ENCODE data around the gene NLE1.
"Not testable (repeated sequence)": the region's sequence is repeated elsewhere in the genome, so short reads cannot be mapped to it uniquely, and the experiment has no call there.

Gene NLE1

DNA sequence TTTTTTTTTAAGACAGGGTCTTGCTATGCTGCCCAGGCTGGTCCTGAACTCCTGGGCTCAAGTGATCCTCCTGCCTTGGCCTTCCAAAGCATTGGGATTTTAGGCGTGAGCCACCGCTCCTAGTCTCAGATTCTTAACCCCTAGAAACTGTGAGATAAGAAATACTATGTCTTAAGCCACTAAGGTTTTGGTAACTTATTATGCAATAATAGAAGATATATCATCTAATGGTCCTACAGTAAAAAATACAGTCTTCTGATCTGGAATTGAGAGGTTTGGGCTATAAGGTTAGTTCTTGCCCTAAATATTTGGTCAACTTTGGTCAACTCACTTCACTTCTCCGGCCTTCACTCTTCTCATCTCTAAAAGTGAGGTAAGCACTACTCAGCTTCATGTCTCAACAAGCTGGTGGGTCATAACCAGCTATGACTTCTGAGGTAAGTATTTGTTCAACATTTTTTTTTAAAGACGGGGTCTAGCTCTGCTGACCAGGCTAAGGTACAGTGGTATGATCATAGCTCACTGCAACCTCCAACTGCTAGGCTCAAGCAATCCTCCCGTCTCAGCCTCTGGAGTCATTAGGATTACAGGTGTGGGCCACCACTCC, 37.2 kb downstream of the NLE1 start:
- peak overlapping the region; percentile 87 for H3K27ac Mint-ChIP-seq (ENCODE audit: low read depth)
- H3K27me3 Mint-ChIP-seq: no peaks in the 10 kb centered on the region
- no peak for ATAC-seq (replicated peaks; ENCODE audit: extremely low read depth, poor library complexity, severe bottlenecking)
- no peak for DNase-seq (ENCODE audit: low spot score in 2 of 2)
- no peaks in the 10 kb centered on the region for H3K4me1 Mint-ChIP-seq
- peaks cover 11% of the 10 kb centered on the region for H3K36me3 Mint-ChIP-seq (ENCODE audit: insufficient read depth)
- H3K4me3 Mint-ChIP-seq: no peak overlapping the region
- H3K9me3 Mint-ChIP-seq: no peaks in the 10 kb centered on the region

DNA sequence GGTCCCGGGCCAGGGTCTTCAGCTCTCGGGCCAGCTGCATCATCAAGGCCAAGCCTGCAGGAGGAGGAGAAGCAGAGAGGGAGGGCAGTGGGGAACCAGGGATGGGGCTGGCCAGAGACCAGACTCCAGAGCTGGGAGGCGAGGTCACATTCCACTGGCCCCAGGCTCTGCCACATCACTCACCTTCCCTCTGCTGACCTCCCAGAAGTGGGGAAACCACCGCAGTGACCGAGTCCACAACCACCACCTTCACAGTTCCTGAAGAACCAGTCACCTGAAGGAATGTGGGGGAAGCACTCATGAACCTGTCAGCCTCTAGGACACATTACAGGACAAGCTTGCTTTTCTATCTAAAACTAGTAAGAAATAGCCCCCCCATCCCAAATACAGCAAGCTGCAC, 38.8 kb downstream of the NLE1 start:
- H3K9me3 Mint-ChIP-seq: no peaks in the 10 kb centered on the region
- H3K4me3 Mint-ChIP-seq: no peak overlapping the region
- H3K4me1 Mint-ChIP-seq: no peaks in the 10 kb centered on the region
- DNase-seq (ENCODE audit: low spot score in 2 of 2): no peak
- no peaks in the 10 kb centered on the region for H3K27me3 Mint-ChIP-seq
- H3K36me3 Mint-ChIP-seq (ENCODE audit: insufficient read depth): peaks cover 13% of the 10 kb centered on the region
- ATAC-seq (replicated peaks; ENCODE audit: extremely low read depth, poor library complexity, severe bottlenecking): no peak
- no peak overlapping the region for H3K27ac Mint-ChIP-seq (ENCODE audit: low read depth)

DNA sequence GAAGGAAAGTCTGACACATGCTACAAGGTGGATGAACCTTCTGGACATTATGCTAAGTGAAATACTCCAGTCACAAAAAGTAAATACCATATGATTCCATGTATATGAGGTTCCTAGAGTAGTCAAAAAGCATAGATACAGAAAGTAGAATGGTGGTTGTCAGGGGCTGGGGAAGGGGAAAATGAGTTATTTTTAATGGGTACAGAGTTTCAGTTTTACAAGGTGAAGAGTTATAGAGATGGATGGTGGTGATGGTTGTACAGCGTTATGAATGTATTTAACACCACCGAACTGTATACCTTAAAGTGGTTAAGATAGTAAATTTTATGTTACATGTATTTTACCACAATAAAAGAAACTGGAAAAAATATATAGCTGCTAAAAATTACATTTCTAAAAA, 40.4 kb downstream of the NLE1 start:
- H3K36me3 Mint-ChIP-seq (ENCODE audit: insufficient read depth): peaks cover 11% of the 10 kb centered on the region
- ATAC-seq (replicated peaks; ENCODE audit: extremely low read depth, poor library complexity, severe bottlenecking) (no peak), DNase-seq (ENCODE audit: low spot score in 2 of 2) (no peak)
- peak overlapping the region; percentile 41 for H3K27ac Mint-ChIP-seq (ENCODE audit: low read depth)
- peaks cover 1% of the 10 kb centered on the region for H3K4me1 Mint-ChIP-seq
- no peaks in the 10 kb centered on the region for H3K27me3 Mint-ChIP-seq
- no peaks in the 10 kb centered on the region for H3K9me3 Mint-ChIP-seq
- H3K4me3 Mint-ChIP-seq: no peak overlapping the region

DNA sequence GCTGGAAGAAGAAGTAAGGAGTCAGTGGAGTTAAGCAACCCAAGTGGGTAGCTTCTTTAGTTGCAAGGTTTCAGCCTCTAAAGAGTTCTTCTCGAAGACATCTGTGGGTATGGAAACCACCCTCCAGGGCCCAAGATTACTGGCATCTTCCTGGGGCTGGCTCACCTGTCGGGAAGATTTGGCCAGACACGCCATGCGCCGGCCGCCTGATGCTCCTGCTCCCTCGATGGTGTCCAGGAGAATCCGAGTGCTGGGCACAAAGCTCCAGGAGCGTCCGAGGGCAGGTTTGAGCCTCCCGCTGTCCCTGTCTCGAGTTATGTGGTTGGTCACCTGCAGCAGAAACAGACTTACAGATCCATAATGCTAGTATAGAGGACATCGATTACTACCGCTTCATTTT, 41.1 kb downstream of the NLE1 start:
- Mint-ChIP-seq H3K36me3 (ENCODE audit: insufficient read depth) (peaks cover 11% of the 10 kb centered on the region), H3K9me3 (no peaks in the 10 kb centered on the region), H3K27ac (ENCODE audit: low read depth) (peak overlapping the region; percentile 41), H3K4me1 (peaks cover 7% of the 10 kb centered on the region), H3K27me3 (no peaks in the 10 kb centered on the region), H3K4me3 (no peak overlapping the region)
- DNase-seq (ENCODE audit: low spot score in 2 of 2): no peak
- no peak for ATAC-seq (replicated peaks; ENCODE audit: extremely low read depth, poor library complexity, severe bottlenecking)

DNA sequence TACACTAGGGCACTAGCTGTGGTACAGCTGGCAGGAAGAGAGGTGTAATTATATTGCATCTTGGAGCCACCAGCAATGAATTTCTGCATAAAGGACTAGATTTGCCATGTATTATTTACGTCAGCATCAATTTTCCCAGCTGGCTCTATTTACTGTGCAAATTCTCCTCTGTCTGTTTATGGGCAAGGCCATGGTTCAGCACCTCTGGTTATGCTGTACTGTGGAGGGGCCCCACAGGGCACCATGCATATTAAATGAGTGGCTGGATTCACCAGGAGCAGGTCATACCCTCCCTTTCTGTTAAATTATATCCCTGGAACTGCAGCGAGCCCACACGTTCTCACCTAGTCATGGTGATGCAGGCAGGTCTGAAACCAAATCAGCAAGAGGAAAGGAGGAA, 42.2 kb downstream of the NLE1 start:
- Mint-ChIP-seq H3K36me3 (ENCODE audit: insufficient read depth) (peaks cover 11% of the 10 kb centered on the region), H3K4me3 (no peak overlapping the region), H3K4me1 (peaks cover 7% of the 10 kb centered on the region), H3K27ac (ENCODE audit: low read depth) (no peak overlapping the region), H3K27me3 (no peaks in the 10 kb centered on the region), H3K9me3 (no peaks in the 10 kb centered on the region)
- ATAC-seq (replicated peaks; ENCODE audit: extremely low read depth, poor library complexity, severe bottlenecking) (no peak), DNase-seq (ENCODE audit: low spot score in 2 of 2) (no peak)

DNA sequence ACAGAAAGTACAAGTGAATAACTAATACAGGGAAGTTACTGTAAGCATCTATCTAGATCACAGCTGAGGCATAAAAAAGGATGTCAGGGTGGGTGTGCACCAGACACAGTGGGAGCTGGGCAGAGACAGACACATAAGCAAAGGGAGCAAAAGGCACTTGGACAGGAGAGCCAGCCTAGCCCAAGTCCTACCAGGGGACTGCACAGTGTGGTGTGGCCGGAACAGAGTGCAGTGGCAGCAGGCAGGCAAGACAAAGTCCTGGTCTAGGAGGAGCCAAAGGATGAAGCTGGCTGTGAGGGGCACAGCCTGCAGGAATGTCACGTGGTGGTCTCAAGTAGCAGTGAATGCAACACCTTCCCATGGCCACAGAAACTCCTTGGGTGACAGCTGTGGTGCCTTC, 44.3 kb downstream of the NLE1 start:
- Mint-ChIP-seq H3K4me1 (peaks cover 7% of the 10 kb centered on the region), H3K27me3 (no peaks in the 10 kb centered on the region), H3K36me3 (ENCODE audit: insufficient read depth) (peaks cover 6% of the 10 kb centered on the region), H3K9me3 (no peaks in the 10 kb centered on the region), H3K27ac (ENCODE audit: low read depth) (no peak overlapping the region), H3K4me3 (no peak overlapping the region)
- ATAC-seq (replicated peaks; ENCODE audit: extremely low read depth, poor library complexity, severe bottlenecking): no peak
- no peak for DNase-seq (ENCODE audit: low spot score in 2 of 2)

DNA sequence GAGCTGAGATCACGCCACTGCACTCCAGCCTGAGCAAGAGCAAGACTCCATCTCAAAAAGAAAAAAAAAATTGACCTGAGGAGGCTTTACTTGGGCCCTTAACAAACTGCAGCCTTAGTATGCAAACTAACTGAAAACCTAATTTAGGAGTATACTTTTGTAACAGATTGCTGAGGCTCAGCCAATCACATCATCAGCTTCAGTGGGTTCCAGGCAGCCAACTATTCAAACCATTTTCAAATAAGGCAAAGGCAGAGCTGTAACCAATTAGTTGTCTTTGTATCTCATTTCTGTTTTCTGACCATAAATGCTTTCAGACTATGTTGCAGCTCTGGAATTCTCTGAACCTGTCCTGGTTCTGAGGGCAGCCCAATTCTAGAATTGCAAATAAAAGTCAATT, 46.4 kb downstream of the NLE1 start:
- H3K4me1 Mint-ChIP-seq: peaks cover 7% of the 10 kb centered on the region
- DNase-seq (ENCODE audit: low spot score in 2 of 2) (no peak), ATAC-seq (replicated peaks; ENCODE audit: extremely low read depth, poor library complexity, severe bottlenecking) (no peak)
- no peak overlapping the region for H3K4me3 Mint-ChIP-seq
- no peaks in the 10 kb centered on the region for H3K27me3 Mint-ChIP-seq
- no peak overlapping the region for H3K27ac Mint-ChIP-seq (ENCODE audit: low read depth)
- no peaks in the 10 kb centered on the region for H3K9me3 Mint-ChIP-seq
- peaks cover 8% of the 10 kb centered on the region for H3K36me3 Mint-ChIP-seq (ENCODE audit: insufficient read depth)

DNA sequence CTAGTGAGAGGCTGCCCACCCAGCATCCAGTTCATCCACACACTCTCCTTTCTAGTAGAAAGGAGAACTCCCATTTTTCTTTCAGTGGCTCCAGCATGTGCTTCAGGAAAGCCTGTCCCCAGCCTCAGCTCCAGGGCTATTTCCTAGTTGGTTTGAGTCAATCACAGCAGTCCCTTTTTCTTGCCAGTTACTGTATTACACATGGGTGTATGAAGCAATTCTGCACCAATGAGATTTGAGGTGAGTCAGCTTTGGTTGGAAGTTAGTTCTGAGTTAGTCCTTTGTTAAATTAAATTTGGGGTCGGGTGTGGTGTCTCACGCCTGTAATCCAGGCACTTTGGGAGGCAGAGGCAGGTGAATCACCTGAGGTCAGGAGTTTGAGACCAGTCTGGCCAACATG, 47.2 kb downstream of the NLE1 start:
- Mint-ChIP-seq H3K36me3 (ENCODE audit: insufficient read depth) (peaks cover 6% of the 10 kb centered on the region), H3K27ac (ENCODE audit: low read depth) (no peak overlapping the region), H3K9me3 (no peaks in the 10 kb centered on the region), H3K4me1 (peaks cover 7% of the 10 kb centered on the region), H3K4me3 (no peak overlapping the region), H3K27me3 (no peaks in the 10 kb centered on the region)
- no peak for ATAC-seq (replicated peaks; ENCODE audit: extremely low read depth, poor library complexity, severe bottlenecking)
- no peak for DNase-seq (ENCODE audit: low spot score in 2 of 2)

DNA sequence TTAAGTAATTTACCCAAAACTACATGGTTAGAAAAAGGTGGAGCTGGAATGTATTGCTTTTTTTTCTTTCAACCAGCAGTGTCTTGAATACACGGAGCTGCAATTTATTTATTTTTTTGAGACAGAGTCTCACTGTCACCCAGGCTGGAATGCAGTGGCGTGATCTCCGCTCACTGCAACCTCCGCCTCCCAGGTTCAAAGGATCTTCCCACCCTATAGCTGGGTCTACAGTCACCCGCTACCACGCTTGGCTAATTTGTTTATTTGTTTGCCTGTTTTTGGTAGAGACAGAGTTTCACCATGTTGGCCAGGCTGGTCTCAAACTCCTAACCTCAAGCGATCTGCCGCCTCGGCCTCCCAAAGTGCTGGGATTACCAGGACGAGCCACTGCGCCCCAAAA, 51.4 kb downstream of the NLE1 start:
- peaks cover 31% of the 10 kb centered on the region for H3K4me1 Mint-ChIP-seq
- not testable (repeated sequence) for ATAC-seq (replicated peaks; ENCODE audit: extremely low read depth, poor library complexity, severe bottlenecking)
- H3K4me3 Mint-ChIP-seq: peak overlapping the region; percentile 95

DNA sequence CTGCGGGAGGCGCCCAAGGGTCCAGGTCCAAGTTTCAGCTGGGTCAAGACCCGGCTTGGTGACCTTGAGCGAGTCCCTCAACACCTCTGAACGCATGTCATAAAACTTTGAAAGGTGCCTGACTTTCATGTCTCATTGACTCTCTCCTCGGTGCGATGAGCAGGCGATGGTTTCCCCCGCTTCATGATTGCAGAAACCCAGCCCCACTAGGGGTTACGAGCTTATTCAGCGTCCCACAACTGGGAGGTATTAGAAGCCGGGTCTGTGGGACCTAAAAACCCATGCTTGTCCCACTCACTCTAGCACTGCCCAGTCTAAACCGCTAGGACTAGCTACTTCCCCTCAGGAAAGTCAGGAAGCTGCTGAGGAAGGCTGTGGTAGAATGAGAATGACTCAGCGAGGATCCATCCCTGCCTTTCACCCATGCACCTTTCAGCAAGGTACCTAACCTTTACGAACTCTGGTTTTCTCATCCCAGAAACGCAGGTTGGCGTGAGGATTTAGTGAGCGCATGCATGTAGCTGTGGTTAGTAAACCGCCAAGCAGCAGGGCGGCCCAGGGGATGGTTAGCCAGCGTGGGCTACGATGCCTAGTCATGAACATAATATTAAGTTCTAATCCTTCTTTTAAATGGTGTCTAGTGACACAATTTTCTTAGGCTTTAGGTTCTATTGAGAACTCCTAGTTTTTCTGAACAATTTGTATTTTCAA, 52.4 kb downstream of the NLE1 start:
- Mint-ChIP-seq H3K4me1 (peaks cover 35% of the 10 kb centered on the region), H3K36me3 (ENCODE audit: insufficient read depth) (peaks cover 12% of the 10 kb centered on the region), H3K27ac (ENCODE audit: low read depth) (peak overlapping the region; percentile 93), H3K27me3 (no peaks in the 10 kb centered on the region), H3K4me3 (peak overlapping the region; percentile 95), H3K9me3 (no peaks in the 10 kb centered on the region)
- peak; percentile 29 for ATAC-seq (replicated peaks; ENCODE audit: extremely low read depth, poor library complexity, severe bottlenecking)
- DNase-seq (ENCODE audit: low spot score in 2 of 2): no peak

More for the DNA sequence above, 51.4 kb downstream of the NLE1 start:
- not testable (repeated sequence) for H3K27me3 Mint-ChIP-seq; DNase-seq (ENCODE audit: low spot score in 2 of 2); H3K27ac Mint-ChIP-seq (ENCODE audit: low read depth); H3K9me3 Mint-ChIP-seq
- H3K36me3 Mint-ChIP-seq (ENCODE audit: insufficient read depth): peaks cover 12% of the 10 kb centered on the region

DNA sequence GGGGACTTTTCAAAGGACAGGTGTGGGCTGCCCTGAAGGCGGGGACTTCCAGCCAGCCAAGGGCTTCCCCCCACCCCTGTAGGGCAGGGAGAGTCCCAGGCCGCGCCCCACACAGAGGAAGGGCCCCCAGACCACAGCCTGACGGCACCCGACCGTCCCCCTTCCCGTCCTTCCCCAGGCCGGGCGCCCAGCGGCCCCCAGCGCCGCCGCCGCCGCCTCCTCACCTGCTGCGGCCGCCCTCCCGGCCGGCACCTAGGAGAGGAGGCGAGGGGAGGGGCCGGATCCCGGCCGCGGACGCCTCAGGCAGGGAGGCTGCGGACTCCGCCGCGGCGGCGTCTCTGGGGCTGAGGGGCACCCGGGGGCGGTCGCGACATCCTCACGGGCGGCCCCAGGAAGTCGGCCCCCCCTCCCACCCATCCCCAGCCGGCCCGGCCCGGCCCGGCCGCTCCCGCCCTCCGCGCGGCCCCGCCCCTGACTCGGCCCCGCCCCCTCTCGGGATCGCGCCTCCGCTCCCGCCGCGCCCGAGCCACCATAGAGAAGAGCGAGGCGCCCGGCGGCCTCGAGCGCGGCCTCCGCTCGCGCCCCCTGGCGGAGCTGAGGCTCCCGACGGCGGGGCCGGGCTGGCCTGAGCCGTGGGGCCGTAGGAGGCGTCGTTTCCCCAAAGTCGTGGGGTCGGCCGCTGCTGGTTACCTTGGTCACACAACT, 53.1 kb downstream of the NLE1 start:
- peak; percentile 80 for ATAC-seq (replicated peaks; ENCODE audit: extremely low read depth, poor library complexity, severe bottlenecking)
- Mint-ChIP-seq H3K27me3 (no peaks in the 10 kb centered on the region), H3K36me3 (ENCODE audit: insufficient read depth) (peaks cover 12% of the 10 kb centered on the region), H3K4me1 (peaks cover 35% of the 10 kb centered on the region), H3K27ac (ENCODE audit: low read depth) (peak overlapping the region; percentile 93), H3K9me3 (no peaks in the 10 kb centered on the region), H3K4me3 (peak overlapping the region; percentile 95)
- DNase-seq (ENCODE audit: low spot score in 2 of 2): peak; percentile 75 to 87

DNA sequence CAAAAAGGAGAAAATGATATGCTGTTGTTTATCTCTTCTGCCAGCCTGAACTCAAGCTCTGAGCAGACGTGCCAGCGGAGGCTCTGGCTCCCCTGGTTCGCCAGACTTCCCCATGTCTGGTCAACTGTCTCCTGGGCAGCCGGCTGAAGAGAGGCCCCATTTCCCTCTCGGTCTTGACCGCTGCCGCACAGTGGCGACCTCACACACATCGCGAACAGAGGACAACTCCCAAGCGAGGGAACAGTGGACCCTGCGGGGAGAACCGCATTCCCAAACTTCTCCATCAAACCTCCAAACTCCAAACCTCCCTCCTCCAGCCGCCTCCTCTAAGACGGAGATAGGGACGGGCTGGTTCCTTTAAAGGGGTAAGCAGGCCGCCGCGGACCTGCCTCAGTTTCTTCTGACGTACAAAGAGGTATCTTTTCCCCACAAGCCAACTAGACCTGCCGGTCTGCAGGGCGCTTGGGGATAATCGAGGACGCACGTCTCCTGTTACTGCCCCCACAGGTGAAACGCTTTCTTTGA, 53.7 kb downstream of the NLE1 start:
- peak in 1 of 2 donors; percentile 13 for DNase-seq (ENCODE audit: low spot score in 2 of 2)
- peak overlapping the region; percentile 93 for H3K27ac Mint-ChIP-seq (ENCODE audit: low read depth)
- peaks cover 12% of the 10 kb centered on the region for H3K36me3 Mint-ChIP-seq (ENCODE audit: insufficient read depth)
- H3K4me1 Mint-ChIP-seq: peaks cover 35% of the 10 kb centered on the region
- no peak for ATAC-seq (replicated peaks; ENCODE audit: extremely low read depth, poor library complexity, severe bottlenecking)
- H3K9me3 Mint-ChIP-seq: no peaks in the 10 kb centered on the region
- no peaks in the 10 kb centered on the region for H3K27me3 Mint-ChIP-seq
- H3K4me3 Mint-ChIP-seq: peak overlapping the region; percentile 95
